ENCODE results near the gene EPB41L4A.

DNA sequence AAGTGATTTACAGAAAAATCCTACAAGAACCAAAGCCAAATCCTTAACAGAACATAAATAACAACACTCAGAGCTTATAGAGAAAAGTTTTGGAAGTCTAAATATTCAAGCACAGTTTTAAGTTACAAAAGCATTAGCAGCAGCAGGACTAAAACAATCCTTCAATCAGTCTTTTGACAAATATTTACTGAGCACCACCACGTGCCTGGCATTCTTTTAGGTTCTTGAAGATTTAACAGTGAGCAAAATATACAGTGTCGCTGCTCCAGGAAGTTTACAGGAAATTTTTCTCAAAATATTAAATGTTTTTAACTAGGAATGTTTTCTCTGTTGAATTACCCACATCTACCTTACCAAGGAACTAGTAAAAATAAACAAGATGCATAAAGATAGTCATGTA, 11.4 kb downstream of the EPB41L4A start:
- TF ChIP-seq, protein P1, sequence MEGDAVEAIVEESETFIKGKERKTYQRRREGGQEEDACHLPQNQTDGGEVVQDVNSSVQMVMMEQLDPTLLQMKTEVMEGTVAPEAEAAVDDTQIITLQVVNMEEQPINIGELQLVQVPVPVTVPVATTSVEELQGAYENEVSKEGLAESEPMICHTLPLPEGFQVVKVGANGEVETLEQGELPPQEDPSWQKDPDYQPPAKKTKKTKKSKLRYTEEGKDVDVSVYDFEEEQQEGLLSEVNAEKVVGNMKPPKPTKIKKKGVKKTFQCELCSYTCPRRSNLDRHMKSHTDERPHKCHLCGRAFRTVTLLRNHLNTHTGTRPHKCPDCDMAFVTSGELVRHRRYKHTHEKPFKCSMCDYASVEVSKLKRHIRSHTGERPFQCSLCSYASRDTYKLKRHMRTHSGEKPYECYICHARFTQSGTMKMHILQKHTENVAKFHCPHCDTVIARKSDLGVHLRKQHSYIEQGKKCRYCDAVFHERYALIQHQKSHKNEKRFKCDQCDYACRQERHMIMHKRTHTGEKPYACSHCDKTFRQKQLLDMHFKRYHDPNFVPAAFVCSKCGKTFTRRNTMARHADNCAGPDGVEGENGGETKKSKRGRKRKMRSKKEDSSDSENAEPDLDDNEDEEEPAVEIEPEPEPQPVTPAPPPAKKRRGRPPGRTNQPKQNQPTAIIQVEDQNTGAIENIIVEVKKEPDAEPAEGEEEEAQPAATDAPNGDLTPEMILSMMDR (conservative IDR thresholded peaks at IDR 0.05; ENCODE audit: low read length) = no peak
- TF ChIP-seq EZH2phosphoT487 (IDR thresholded peaks at IDR 0.05; ENCODE audit: borderline replicate concordance) = no peak
